Activated T-helper 1 cell treated with anti-CD3 and anti-CD28 coated beads, Interleukin-12 subunit alpha, Interleukin-12 subunit beta, Interleukin-2, Interleukin-4 antibody, amounts not matched to agents 30 ng/mL and 10 ng/mL and 1 ng/mL, durations not matched to agents 14 hours and 24 hours and 36 hours (primary cell): Measurements from ENCODE around the gene CASKIN1. TPM values are rescaled to one million over a fixed set of nuclear protein-coding genes. Genes with fewer than 3 reads are reported as not detected.
"Not testable (repeated sequence)": the region's sequence is repeated elsewhere in the genome, so short reads cannot be mapped to it uniquely, and the experiment has no call there.

ENCODE experiments used
- DNase-seq: peaks from one replicate; pipeline ENCODE4 v3.0.0; 2021; ENCODE audit warnings: low spot score
- H3K27ac Mint-ChIP-seq: one replicate; pipeline ENCODE4 v1.8.0; 2021; ENCODE audit warnings: mild to moderate bottlenecking, mixed read lengths
- H3K27me3 Mint-ChIP-seq: one replicate; pipeline ENCODE4 v1.8.0; 2022; ENCODE audit warnings: mild to moderate bottlenecking, moderate library complexity, mixed read lengths; ENCODE audit not compliant: insufficient read depth
- H3K36me3 Mint-ChIP-seq: one replicate; pipeline ENCODE4 v1.8.0; 2021; ENCODE audit warnings: low read depth, mixed read lengths
- H3K4me1 Mint-ChIP-seq: one replicate; pipeline ENCODE4 v1.8.0; 2021; ENCODE audit warnings: low read depth, mixed read lengths
- H3K4me3 Mint-ChIP-seq: one replicate; pipeline ENCODE4 v1.8.0; 2021; ENCODE audit warnings: mild to moderate bottlenecking, moderate library complexity, mixed read lengths
- H3K9me3 Mint-ChIP-seq: one replicate; pipeline ENCODE4 v1.8.0; 2021; ENCODE audit warnings: mixed read lengths
- intact Hi-C: fragments of 100-400 bp; cut with micrococcal nuclease; formaldehyde crosslinking; loops from one replicate; pipeline ENCODE4 v1.15.1; 2024
- total RNA-seq: library from RNA; stranded (reverse); gene quantifications from 2 replicates; pipeline ENCODE4 v1.2.3, GENCODE V29; 2022

CASKIN1 gene
- total RNA-seq: 1.0 and 1.2 TPM in 2 replicates

DNA sequence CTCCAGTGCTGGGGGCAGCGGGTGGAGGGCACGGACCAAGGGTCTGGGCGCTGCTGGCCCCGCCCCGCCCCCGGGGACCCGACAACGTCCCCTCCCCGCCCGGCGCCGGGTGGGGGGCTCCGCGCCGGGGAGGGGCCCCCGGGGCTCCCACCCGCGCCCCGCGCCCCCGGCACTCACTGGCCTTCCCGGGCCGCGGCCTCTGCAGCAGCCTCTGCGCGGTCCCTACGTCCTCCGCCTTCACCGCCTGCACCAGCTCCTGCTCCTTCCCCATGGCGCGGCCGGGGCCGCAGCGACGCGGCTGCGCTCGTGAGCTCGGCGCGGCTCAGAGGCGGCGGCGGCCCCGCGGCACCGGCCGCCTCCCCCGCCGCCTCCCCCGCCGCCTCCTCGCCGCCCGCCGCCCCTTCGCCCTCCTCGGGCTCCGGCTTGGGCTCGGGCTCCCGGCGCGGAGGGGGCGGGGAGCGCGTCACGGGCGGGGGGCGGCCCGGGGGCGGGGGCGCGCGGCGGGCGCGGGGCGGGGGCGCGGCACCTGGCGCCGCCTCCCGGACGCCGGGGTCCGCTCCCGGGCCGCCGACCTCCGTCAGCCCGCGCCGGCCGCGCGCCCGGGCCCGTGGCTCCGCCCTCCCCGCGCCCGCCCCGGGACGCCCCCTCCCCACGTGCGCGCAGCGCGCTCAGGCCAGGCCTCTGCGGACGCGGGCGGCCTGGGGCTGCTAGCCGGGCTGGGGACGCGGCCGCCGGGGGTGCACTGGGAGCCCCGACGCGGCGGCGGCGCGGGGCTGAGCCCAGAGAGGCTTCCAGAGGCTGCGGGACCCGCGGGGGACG is at the start of gene CASKIN1:
Gene CASKIN1 (minus strand): TSS at position 444 of the 819 bp plus-strand sequence. CDS start 173 bp downstream, at position 271.
- H3K9me3 Mint-ChIP-seq: no peaks in the 10 kb centered on the region
- no peak for DNase-seq
- intact Hi-C loops: loop anchor here (5.0 to 10.0 kb wide), 2 partner anchors 174 to 228 kb away; partner anchors contain the start of gene CCNF
- H3K36me3 Mint-ChIP-seq: no peaks in the 10 kb centered on the region
- H3K4me1 Mint-ChIP-seq: no peaks in the 10 kb centered on the region
- H3K4me3 Mint-ChIP-seq: peak within 1 kb of the TSS; percentile 49
- no peak within 1 kb of the TSS for H3K27ac Mint-ChIP-seq
- H3K27me3 Mint-ChIP-seq: peaks cover 34% of the 10 kb centered on the region

DNA sequence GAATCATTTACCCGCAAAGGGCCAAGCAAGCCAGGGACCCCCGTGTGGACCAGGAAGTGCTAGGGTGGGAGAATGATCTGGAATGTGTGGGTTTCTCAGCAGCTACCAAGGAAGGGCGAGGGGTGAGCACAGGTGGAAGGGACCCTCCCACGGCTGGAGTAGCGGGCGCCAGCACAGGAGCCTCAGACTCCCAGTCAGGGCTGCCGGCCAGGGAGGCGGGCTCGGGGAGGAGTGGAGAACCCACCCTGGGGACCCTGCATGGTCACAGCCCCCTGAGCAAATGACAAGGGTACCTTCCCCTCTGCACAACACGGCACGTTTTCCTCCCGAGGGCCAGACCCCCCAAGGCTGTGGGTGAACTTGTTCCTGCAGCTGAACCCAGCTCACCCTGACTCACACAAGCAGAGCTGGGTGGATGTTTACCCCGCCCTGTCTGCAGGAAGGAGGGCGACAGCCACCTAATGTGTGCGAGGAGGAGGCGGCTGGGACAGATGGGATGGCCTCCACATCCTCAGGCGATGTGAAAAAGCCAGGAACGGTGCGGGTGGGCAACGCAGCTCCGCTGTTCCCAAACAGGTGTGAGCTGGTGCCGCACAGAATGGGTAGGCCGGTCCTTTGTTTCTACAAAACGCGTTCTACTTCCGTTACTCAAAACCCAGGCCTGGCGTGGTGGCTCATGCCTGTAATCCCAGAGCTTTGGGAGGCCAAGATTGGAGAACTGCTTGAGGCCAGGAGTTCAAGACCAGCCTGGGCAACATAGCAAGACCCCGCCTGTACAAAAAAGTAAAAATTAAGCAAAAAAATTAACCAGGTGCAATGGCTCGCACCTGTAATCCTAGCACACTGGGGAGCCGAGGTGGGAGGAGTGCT is 48.8 kb upstream of the CASKIN1 start:
- intact Hi-C loops: no loop called here
- no peaks in the 10 kb centered on the region for H3K4me1 Mint-ChIP-seq
- H3K36me3 Mint-ChIP-seq: peaks cover 8% of the 10 kb centered on the region
- DNase-seq: no peak
- H3K4me3 Mint-ChIP-seq: no peak overlapping the region
- no peaks in the 10 kb centered on the region for H3K9me3 Mint-ChIP-seq
- no peak overlapping the region for H3K27ac Mint-ChIP-seq
- no peaks in the 10 kb centered on the region for H3K27me3 Mint-ChIP-seq

GRCh38 chr16:2244301-2244700 is 47.9 kb upstream of the CASKIN1 start:
- Mint-ChIP-seq H3K27ac (no peak overlapping the region), H3K36me3 (peaks cover 8% of the 10 kb centered on the region), H3K27me3 (no peaks in the 10 kb centered on the region), H3K4me3 (no peak overlapping the region), H3K4me1 (no peaks in the 10 kb centered on the region), H3K9me3 (no peaks in the 10 kb centered on the region)
- DNase-seq: no peak
- intact Hi-C loops: no loop called here

DNA sequence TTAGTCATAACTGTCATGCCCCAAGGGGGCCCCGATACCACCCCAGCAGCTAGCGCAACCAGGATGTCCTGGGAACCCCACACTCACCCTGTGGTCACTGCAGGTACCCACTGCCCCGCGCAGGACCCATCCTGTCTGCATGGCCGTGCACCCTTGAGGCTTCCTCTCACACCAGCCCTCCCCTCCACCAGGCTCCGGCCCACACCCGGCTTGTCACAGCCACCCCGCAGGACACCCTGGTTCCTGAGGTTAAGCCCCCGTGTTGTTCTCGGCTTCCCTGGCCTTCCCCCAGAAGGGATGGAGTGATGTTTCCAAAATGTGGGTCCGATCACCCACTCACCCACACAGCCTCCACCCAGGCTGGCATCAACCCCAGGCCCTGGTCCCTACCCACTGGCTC is 47.4 kb upstream of the CASKIN1 start:
- Mint-ChIP-seq H3K9me3 (no peaks in the 10 kb centered on the region), H3K27me3 (no peaks in the 10 kb centered on the region), H3K4me1 (no peaks in the 10 kb centered on the region), H3K4me3 (no peak overlapping the region), H3K27ac (no peak overlapping the region), H3K36me3 (peaks cover 8% of the 10 kb centered on the region)
- intact Hi-C loops: no loop called here
- no peak for DNase-seq

DNA sequence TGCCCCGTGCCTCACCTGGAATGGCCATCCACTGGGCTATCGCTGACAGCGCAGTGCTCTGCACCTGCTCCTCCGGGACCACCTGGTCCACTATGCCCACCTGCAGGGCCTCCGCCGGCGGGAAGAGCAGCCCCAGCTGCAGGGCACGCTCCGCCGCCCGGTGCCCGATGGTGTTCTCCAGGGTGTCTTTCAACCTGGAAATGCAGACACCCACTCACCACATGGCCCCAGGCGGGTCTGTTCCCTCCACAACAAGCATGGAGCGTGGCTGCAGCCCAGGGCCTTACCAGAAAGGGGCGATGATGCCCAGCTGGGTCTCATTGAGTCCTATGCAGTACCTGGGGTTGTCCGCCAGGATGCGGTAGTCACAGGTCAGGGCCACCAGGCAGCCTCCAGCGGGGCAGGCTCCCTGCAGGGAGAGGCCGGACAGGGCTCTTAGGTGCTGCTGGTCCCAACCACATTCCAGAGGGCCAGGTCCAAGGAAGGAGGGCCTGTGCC is 46.7 kb upstream of the CASKIN1 start:
- intact Hi-C loops: no loop called here
- H3K36me3 Mint-ChIP-seq: peaks cover 8% of the 10 kb centered on the region

DNA sequence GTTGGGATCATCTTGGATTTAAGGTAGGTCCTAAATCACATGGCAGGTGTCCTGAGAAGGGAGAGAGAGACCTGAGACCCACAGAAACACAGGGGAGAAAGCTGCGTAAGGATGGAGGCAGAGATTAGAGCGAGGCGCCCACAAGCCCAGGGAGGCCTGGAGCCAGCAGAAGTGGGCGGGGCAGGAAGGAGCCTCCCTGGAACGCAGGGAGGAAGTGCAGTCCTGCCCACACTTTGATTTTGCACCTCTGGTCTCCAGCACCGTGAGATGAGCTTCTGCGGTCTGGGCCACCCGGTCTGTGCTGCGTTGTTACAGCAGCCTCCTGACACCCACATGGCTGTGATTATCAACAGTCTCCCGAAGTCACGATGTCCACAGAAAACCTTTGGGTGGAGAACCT is 46.2 kb upstream of the CASKIN1 start:
- no peaks in the 10 kb centered on the region for H3K27me3 Mint-ChIP-seq
- intact Hi-C loops: no loop called here
- no peak for DNase-seq
- H3K36me3 Mint-ChIP-seq: peaks cover 8% of the 10 kb centered on the region
- no peak overlapping the region for H3K4me3 Mint-ChIP-seq
- no peak overlapping the region for H3K27ac Mint-ChIP-seq
- H3K9me3 Mint-ChIP-seq: no peaks in the 10 kb centered on the region
- no peaks in the 10 kb centered on the region for H3K4me1 Mint-ChIP-seq

More for the DNA sequence above, 46.7 kb upstream of the CASKIN1 start:
- H3K27me3 Mint-ChIP-seq: no peaks in the 10 kb centered on the region
- DNase-seq: no peak
- no peak overlapping the region for H3K27ac Mint-ChIP-seq
- H3K4me1 Mint-ChIP-seq: no peaks in the 10 kb centered on the region
- H3K4me3 Mint-ChIP-seq: no peak overlapping the region
- H3K9me3 Mint-ChIP-seq: no peaks in the 10 kb centered on the region

DNA sequence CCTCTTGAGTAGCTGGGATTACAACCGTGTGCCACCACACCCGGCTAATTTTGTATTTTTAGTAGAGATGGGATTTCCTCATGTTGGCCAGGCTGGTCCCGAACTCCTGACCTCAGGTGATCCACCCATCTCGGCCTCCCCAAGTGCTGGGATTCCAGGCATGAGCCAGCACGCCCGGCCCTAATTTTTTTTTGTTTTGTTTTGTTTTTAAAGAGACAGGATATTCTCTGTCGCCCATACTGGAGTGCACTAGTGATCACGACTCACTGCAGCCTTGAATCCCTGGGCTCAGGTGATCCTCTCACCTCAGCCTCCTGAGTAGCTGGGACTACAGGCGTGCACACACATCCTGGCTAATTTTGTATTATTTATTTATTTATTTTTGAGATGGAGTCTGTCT is 43.9 kb upstream of the CASKIN1 start:
- H3K27me3 Mint-ChIP-seq, H3K27ac Mint-ChIP-seq, H3K36me3 Mint-ChIP-seq, H3K4me1 Mint-ChIP-seq, H3K4me3 Mint-ChIP-seq, DNase-seq, intact Hi-C loops, H3K9me3 Mint-ChIP-seq: not testable (repeated sequence)

- Mint-ChIP-seq H3K27me3 (peaks cover 2% of the 10 kb centered on the region), H3K36me3 (peaks cover 7% of the 10 kb centered on the region), H3K9me3 (no peaks in the 10 kb centered on the region), H3K4me1 (no peaks in the 10 kb centered on the region), H3K27ac (no peak overlapping the region), H3K4me3 (no peak overlapping the region)
- intact Hi-C loops: no loop called here
- DNase-seq: no peak
Observed at GRCh38 chr16:2238838-2239675, 42.7 kb upstream of the CASKIN1 start.

DNA sequence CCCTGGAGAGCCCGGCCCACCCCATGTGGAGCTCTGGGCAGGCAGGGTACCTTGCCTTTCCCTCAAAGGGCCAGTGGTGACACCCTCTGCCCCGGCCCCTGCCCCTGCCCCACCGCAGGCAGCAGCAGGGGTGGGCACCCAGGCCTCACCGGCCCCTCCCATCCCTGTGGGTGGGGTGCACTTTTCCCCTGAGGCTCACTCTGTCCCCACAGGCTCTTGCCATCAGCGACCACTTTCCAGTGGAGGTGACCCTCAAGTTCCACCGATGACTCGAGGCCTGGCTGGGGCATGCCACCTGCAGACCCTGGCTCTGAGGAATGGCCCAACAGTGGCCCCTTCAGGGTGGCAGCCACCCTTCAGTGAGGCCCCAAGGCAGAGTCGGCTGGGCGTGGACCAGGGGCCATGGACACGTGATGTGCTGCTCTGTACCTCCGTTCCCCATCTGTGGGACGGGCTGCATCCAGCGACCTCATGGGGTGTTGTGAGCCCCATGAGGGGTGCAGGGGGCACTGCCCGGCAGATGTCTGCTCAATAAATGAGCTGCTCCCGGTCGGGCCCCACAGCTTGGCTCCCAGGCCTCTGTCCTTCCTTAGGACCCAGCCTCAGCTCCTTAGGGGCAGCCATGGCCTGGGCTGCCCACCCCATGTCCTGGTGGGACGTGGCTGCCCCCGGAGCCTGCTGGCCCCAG is 41.9 kb upstream of the CASKIN1 start:
- no peaks in the 10 kb centered on the region for H3K4me1 Mint-ChIP-seq
- no peak for DNase-seq

GRCh38 chr16:2237493-2238149 is 41.2 kb upstream of the CASKIN1 start:
- peaks cover 7% of the 10 kb centered on the region for H3K36me3 Mint-ChIP-seq
- H3K27me3 Mint-ChIP-seq: peaks cover 2% of the 10 kb centered on the region
- intact Hi-C loops: no loop called here
- H3K4me3 Mint-ChIP-seq: no peak overlapping the region
- H3K4me1 Mint-ChIP-seq: no peaks in the 10 kb centered on the region
- H3K27ac Mint-ChIP-seq: no peak overlapping the region
- no peak for DNase-seq
- no peaks in the 10 kb centered on the region for H3K9me3 Mint-ChIP-seq

More for the DNA sequence above, 41.9 kb upstream of the CASKIN1 start:
- H3K27ac Mint-ChIP-seq: no peak overlapping the region
- peaks cover 2% of the 10 kb centered on the region for H3K27me3 Mint-ChIP-seq
- intact Hi-C loops: no loop called here
- H3K9me3 Mint-ChIP-seq: no peaks in the 10 kb centered on the region
- peaks cover 7% of the 10 kb centered on the region for H3K36me3 Mint-ChIP-seq
- no peak overlapping the region for H3K4me3 Mint-ChIP-seq

DNA sequence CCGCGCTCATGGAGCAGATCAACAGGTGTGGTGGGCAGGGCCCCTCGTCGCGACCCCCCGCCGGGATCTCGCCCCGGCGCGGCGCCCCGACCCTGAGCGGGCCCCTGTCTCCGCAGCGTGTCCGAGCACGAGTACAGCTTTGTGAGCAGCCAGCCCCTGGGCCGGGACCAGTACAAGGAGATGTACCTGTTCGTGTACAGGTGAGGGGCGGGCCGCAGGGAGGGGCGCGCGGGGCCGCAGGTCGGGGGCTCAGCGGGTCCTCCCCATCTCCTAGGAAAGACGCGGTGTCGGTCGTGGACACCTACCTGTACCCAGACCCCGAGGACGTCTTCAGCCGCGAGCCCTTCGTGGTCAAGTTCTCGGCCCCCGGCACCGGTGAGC is 40.7 kb upstream of the CASKIN1 start:
- Mint-ChIP-seq H3K9me3 (no peaks in the 10 kb centered on the region), H3K27me3 (peaks cover 2% of the 10 kb centered on the region), H3K27ac (no peak overlapping the region), H3K4me1 (no peaks in the 10 kb centered on the region), H3K36me3 (peaks cover 5% of the 10 kb centered on the region), H3K4me3 (no peak overlapping the region)
- intact Hi-C loops: no loop called here
- no peak for DNase-seq
